Nephron (organoid): ENCODE measurements around the gene SH3YL1.

Experiments used
- H3K27ac Mint-ChIP-seq, 3 experiments: 2 replicates each; pipeline ENCODE4 v1.8.0; 2020; ENCODE audit warnings: mixed read lengths in 3 of 3, mild to moderate bottlenecking in 2 of 3, moderate library complexity in 1 of 3
- H3K27me3 Mint-ChIP-seq: 2 replicates; pipeline ENCODE4 v1.8.0; 2021; ENCODE audit warnings: low read depth, mild to moderate bottlenecking, moderate library complexity, mixed read lengths
- H3K36me3 Mint-ChIP-seq: 2 replicates; pipeline ENCODE4 v1.8.0; 2020; ENCODE audit warnings: low read depth, mixed read lengths
- H3K4me1 Mint-ChIP-seq: 2 replicates; pipeline ENCODE4 v1.8.0; 2020; ENCODE audit warnings: mixed read lengths
- H3K4me3 Mint-ChIP-seq, 3 experiments: 2 replicates each; pipeline ENCODE4 v1.8.0; 2020; ENCODE audit warnings: mild to moderate bottlenecking in 3 of 3, mixed read lengths in 3 of 3, moderate library complexity in 2 of 3
- H3K9me3 Mint-ChIP-seq: 2 replicates; pipeline ENCODE4 v1.8.0; 2020; ENCODE audit warnings: mixed read lengths
- TF ChIP-seq, protein P1 (sequence below), 3 experiments: fragments of 200-600 bp; sonication (generic); IDR thresholded peaks; one replicate each; pipeline ENCODE4 v1.5.0; 2021; ENCODE audit warnings: antibody characterized with exemption in 3 of 3; ENCODE audit not compliant: unreplicated experiment in 3 of 3

Gene SH3YL1

GRCh38 chr2:258933-259332, 4.9 kb downstream of the SH3YL1 start:
- Mint-ChIP-seq H3K9me3 (peaks cover 16% of the 10 kb centered on the region), H3K4me1 (peaks cover 22% of the 10 kb centered on the region), H3K27ac (no peak overlapping the region), H3K4me3 (no peak overlapping the region), H3K36me3 (peaks cover 45% of the 10 kb centered on the region), H3K27me3 (no peaks in the 10 kb centered on the region)
- TF ChIP-seq, protein P1, sequence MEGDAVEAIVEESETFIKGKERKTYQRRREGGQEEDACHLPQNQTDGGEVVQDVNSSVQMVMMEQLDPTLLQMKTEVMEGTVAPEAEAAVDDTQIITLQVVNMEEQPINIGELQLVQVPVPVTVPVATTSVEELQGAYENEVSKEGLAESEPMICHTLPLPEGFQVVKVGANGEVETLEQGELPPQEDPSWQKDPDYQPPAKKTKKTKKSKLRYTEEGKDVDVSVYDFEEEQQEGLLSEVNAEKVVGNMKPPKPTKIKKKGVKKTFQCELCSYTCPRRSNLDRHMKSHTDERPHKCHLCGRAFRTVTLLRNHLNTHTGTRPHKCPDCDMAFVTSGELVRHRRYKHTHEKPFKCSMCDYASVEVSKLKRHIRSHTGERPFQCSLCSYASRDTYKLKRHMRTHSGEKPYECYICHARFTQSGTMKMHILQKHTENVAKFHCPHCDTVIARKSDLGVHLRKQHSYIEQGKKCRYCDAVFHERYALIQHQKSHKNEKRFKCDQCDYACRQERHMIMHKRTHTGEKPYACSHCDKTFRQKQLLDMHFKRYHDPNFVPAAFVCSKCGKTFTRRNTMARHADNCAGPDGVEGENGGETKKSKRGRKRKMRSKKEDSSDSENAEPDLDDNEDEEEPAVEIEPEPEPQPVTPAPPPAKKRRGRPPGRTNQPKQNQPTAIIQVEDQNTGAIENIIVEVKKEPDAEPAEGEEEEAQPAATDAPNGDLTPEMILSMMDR (IDR thresholded peaks at IDR 0.05; ENCODE audit: unreplicated experiment in 3 of 3) = no peak

GRCh38 chr2:257842-258241, 6.0 kb downstream of the SH3YL1 start:
- H3K4me1 Mint-ChIP-seq = peaks cover 20% of the 10 kb centered on the region
- H3K4me3 Mint-ChIP-seq = no peak overlapping the region
- TF ChIP-seq, protein P1 (IDR thresholded peaks at IDR 0.05; ENCODE audit: unreplicated experiment in 3 of 3) = no peak
- H3K27ac Mint-ChIP-seq = no peak overlapping the region
- H3K36me3 Mint-ChIP-seq = peaks cover 45% of the 10 kb centered on the region
- no peaks in the 10 kb centered on the region for H3K27me3 Mint-ChIP-seq
- H3K9me3 Mint-ChIP-seq = peaks cover 16% of the 10 kb centered on the region

GRCh38 chr2:257429-257828, 6.4 kb downstream of the SH3YL1 start:
- no peak overlapping the region for H3K4me3 Mint-ChIP-seq
- H3K36me3 Mint-ChIP-seq = peaks cover 44% of the 10 kb centered on the region
- peaks cover 16% of the 10 kb centered on the region for H3K9me3 Mint-ChIP-seq
- TF ChIP-seq, protein P1 (IDR thresholded peaks at IDR 0.05; ENCODE audit: unreplicated experiment in 3 of 3) = no peak
- H3K27me3 Mint-ChIP-seq = no peaks in the 10 kb centered on the region
- no peak overlapping the region for H3K27ac Mint-ChIP-seq
- peaks cover 16% of the 10 kb centered on the region for H3K4me1 Mint-ChIP-seq

- no peaks in the 10 kb centered on the region for H3K27me3 Mint-ChIP-seq
These were observed 7.7 kb downstream of the SH3YL1 start for GRCh38 chr2:256094-256493.

GRCh38 chr2:255195-255594, 8.6 kb downstream of the SH3YL1 start:
- H3K4me1 Mint-ChIP-seq = peaks cover 16% of the 10 kb centered on the region
- peak overlapping the region in 1 of 3 experiments; percentile 75 for H3K27ac Mint-ChIP-seq
- peaks cover 30% of the 10 kb centered on the region for H3K36me3 Mint-ChIP-seq
- TF ChIP-seq, protein P1 (IDR thresholded peaks at IDR 0.05; ENCODE audit: unreplicated experiment in 3 of 3) = no peak
- H3K27me3 Mint-ChIP-seq = no peaks in the 10 kb centered on the region
- H3K9me3 Mint-ChIP-seq = peaks cover 13% of the 10 kb centered on the region
- H3K4me3 Mint-ChIP-seq = no peak overlapping the region

More at GRCh38 chr2:256094-256493, 7.7 kb downstream of the SH3YL1 start:
- peaks cover 39% of the 10 kb centered on the region for H3K36me3 Mint-ChIP-seq
- TF ChIP-seq, protein P1 (IDR thresholded peaks at IDR 0.05; ENCODE audit: unreplicated experiment in 3 of 3) = no peak
- peaks cover 16% of the 10 kb centered on the region for H3K9me3 Mint-ChIP-seq
- H3K4me3 Mint-ChIP-seq = no peak overlapping the region
- H3K4me1 Mint-ChIP-seq = peaks cover 16% of the 10 kb centered on the region
- H3K27ac Mint-ChIP-seq = no peak overlapping the region

GRCh38 chr2:254241-254640, 9.6 kb downstream of the SH3YL1 start:
- H3K9me3 Mint-ChIP-seq = peaks cover 13% of the 10 kb centered on the region
- TF ChIP-seq, protein P1 (IDR thresholded peaks at IDR 0.05; ENCODE audit: unreplicated experiment in 3 of 3) = no peak
- peaks cover 16% of the 10 kb centered on the region for H3K4me1 Mint-ChIP-seq
- H3K27ac Mint-ChIP-seq = peak overlapping the region; percentile 73 to 88 (median 75)
- H3K36me3 Mint-ChIP-seq = peaks cover 26% of the 10 kb centered on the region
- no peaks in the 10 kb centered on the region for H3K27me3 Mint-ChIP-seq
- H3K4me3 Mint-ChIP-seq = no peak overlapping the region
